Measurements from ENCODE around the gene COL27A1. TPM values are rescaled to one million over a fixed set of nuclear protein-coding genes. Genes with fewer than 3 reads are reported as not detected.

Gene COL27A1
- total and polyA plus RNA-seq, 2 experiments from 2014 or later: 44.6 to 47.0 TPM

- WGBS (ENCODE audit: low lambda C conversion rate, missing lambda C conversion rate): 80% methylated on average over 9 of the region's 9 CpGs
- peaks cover 6% of the 10 kb centered on the region for H3K4me1 ChIP-seq (ENCODE audit: insufficient read depth)
- no peaks in the 10 kb centered on the region for H3K36me3 ChIP-seq (replicated peaks; ENCODE audit: insufficient read depth, low read depth)
- H3K9me3 ChIP-seq (ENCODE audit: low read depth): no peaks in the 10 kb centered on the region
- DNase-seq (ENCODE audit: low spot score): no peak
- H4K20me1 ChIP-seq (ENCODE audit: insufficient read depth, poor library complexity, severe bottlenecking): no peaks in the 10 kb centered on the region
- no peak overlapping the region for H3K27ac ChIP-seq
- H2AFZ ChIP-seq: no peak overlapping the region
- no peaks in the 10 kb centered on the region for H3K79me2 ChIP-seq
- no peak overlapping the region for H3K4me3 ChIP-seq
- H3K27me3 ChIP-seq: no peaks in the 10 kb centered on the region
- TF ChIP-seq EZH2phosphoT487 (IDR thresholded peaks at IDR 0.05; ENCODE audit: low read depth, severe bottlenecking, unreplicated experiment): no peak
- TF ChIP-seq CTCF (IDR thresholded peaks at IDR 0.05; ENCODE audit: poor library complexity): no peak
- no peak for TF ChIP-seq EZH2 (IDR thresholded peaks at IDR 0.05; ENCODE audit: borderline replicate concordance)
- H3K9me2 ChIP-seq (replicated peaks; ENCODE audit: insufficient read depth): no peaks in the 10 kb centered on the region
- no peak overlapping the region for H3K4me2 ChIP-seq
Observed at GRCh38 chr9:114261987-114262386, 106.7 kb downstream of the COL27A1 start.

DNA sequence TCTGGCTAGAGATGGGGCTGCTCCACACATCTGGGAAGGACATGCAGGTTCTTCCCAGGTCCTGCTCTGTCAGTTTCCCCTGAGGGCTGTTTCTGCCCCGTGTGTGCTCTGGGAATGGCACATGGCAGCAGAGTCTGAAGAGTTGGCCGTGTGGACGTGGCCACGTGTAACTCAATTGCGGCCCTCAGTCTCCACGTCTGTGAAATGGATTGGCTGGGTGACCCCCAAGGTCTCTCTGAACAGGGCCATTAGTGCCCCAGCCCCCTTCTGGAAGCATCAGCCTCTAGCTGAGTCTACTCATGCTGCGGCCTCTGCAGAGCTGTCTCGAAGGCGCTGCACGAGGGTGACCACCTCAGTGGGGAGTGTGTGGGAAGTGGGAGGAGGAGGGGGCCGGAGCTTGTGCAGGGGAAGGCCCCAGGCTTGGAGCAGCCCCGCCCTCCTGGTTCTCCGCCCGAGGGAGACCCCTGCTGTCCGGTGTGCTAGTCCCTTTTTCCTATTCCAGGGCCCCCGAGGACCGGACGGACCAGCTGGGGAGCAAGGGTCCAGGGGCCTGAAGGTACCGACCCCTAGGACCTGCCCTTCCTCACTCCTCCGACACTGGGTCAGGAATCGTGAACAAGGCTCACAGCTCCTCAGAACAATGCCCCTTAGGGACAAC lies 108.6 kb downstream of the COL27A1 start:
- H3K9me3 ChIP-seq (ENCODE audit: low read depth): no peaks in the 10 kb centered on the region
- TF ChIP-seq EZH2 (IDR thresholded peaks at IDR 0.05; ENCODE audit: borderline replicate concordance) (no peak), CTCF (IDR thresholded peaks at IDR 0.05; ENCODE audit: poor library complexity) (peak; percentile 31)
- H3K79me2 ChIP-seq: no peaks in the 10 kb centered on the region
- no peaks in the 10 kb centered on the region for H3K27me3 ChIP-seq
- no peak overlapping the region for H3K4me2 ChIP-seq
- H3K4me1 ChIP-seq (ENCODE audit: insufficient read depth): peaks cover 6% of the 10 kb centered on the region
- H3K4me3 ChIP-seq: no peak overlapping the region
- no peaks in the 10 kb centered on the region for H3K9me2 ChIP-seq (replicated peaks; ENCODE audit: insufficient read depth)
- no peak overlapping the region for H2AFZ ChIP-seq
- no peaks in the 10 kb centered on the region for H3K36me3 ChIP-seq (replicated peaks; ENCODE audit: insufficient read depth, low read depth)
- H4K20me1 ChIP-seq (ENCODE audit: insufficient read depth, poor library complexity, severe bottlenecking): no peaks in the 10 kb centered on the region
- DNase-seq (ENCODE audit: low spot score): no peak
- H3K27ac ChIP-seq: no peak overlapping the region
- WGBS (ENCODE audit: low lambda C conversion rate, missing lambda C conversion rate): 76% methylated on average over 20 of the region's 21 CpGs

DNA sequence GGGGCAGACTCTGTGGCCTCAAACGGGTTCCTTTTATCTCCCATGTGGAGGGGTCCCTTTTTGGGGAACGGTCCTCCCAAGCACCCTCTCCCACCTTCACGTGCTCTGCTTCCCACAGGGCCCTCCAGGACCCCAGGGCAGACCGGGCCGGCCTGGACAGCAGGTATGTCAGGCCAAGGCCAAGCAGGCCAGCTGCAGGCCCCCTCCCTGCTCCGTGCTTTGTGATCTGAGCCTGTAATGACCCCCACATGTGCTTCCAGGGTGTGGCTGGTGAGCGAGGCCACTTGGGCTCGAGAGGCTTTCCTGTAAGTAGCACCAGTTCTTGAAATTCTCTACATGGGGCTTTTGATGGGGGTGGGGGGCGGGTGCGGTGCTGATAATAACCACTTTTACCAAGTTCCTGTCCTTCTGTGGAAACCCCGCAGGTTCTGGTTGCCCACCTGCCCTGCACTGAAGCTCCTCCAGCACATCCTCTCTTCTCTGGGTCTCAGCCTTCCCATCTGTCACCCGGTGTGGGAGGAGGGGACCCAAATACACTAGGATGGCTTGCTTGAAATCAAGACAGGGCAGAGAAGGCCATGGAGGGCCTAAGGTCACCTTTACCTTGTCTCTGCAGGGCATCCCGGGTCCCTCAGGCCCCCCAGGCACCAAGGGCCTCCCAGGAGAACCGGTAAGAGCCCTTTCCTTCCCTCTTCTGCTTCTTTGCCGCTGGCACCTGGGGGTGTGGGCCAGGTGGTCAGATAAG lies 109.6 kb downstream of the COL27A1 start:
- Histone ChIP-seq H3K4me2 (no peak overlapping the region), H3K4me1 (ENCODE audit: insufficient read depth) (peaks cover 4% of the 10 kb centered on the region), H2AFZ (no peak overlapping the region), H3K27me3 (no peaks in the 10 kb centered on the region), H3K9me2 (replicated peaks; ENCODE audit: insufficient read depth) (no peaks in the 10 kb centered on the region), H3K27ac (no peak overlapping the region), H3K79me2 (no peaks in the 10 kb centered on the region), H3K4me3 (no peak overlapping the region), H3K9me3 (ENCODE audit: low read depth) (no peaks in the 10 kb centered on the region), H4K20me1 (ENCODE audit: insufficient read depth, poor library complexity, severe bottlenecking) (no peaks in the 10 kb centered on the region), H3K36me3 (replicated peaks; ENCODE audit: insufficient read depth, low read depth) (no peaks in the 10 kb centered on the region)
- TF ChIP-seq CTCF (IDR thresholded peaks at IDR 0.05; ENCODE audit: poor library complexity) (no peak), EZH2 (IDR thresholded peaks at IDR 0.05; ENCODE audit: borderline replicate concordance) (no peak), EZH2phosphoT487 (IDR thresholded peaks at IDR 0.05; ENCODE audit: low read depth, severe bottlenecking, unreplicated experiment) (no peak)
- DNase-seq (ENCODE audit: low spot score): no peak
- WGBS (ENCODE audit: low lambda C conversion rate, missing lambda C conversion rate): 93% methylated on average over 15 of the region's 15 CpGs
